Measurements from ENCODE around the gene RCBTB1.

DNA sequence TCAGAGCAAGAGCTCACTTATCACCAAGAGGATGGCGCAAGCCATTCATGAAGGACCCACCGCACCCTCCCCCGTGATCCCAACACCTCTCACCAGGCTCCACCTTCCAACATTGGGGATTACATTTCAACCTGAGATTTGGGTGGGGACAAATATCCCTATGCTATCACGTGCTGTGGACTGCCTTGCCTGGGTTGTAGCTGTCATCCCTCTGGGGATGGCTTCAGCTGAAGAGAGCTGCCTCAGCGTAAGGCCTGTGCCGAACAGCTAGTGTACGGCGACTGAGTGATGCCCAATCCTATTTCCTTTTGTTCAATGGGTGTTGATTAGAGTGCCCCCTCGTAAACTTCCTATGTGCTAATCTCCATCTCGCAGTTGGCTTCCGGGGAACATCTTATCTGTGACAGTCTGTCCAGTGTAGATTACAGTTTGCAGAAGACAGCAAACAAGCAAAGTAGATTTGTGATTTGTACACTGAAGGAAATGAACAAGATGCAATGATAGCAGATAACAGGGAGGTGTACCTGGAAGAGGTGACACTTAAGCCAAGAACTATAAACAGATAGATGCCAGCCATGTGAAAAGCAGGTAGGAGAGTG is 11.8 kb upstream of the RCBTB1 start:
- TF ChIP-seq CTCF (IDR thresholded peaks at IDR 0.05) (no peak), POLR2A (IDR thresholded peaks at IDR 0.05) (no peak), EP300 (IDR thresholded peaks at IDR 0.05) (peak in 1 of 4 donors; percentile 51)

Data from upper lobe of left lung (tissue), 4 donors.